Esophagus squamous epithelium (tissue), 5 donors: ENCODE data around the gene GBA2. TPM values are rescaled to one million over a fixed set of nuclear protein-coding genes. Genes with fewer than 3 reads are reported as not detected.

Experiments used
- DNase-seq: peaks from one replicate; lab custom pipeline; 2025; lab: John Stamatoyannopoulos, UW
- H3K27ac ChIP-seq, 4 donors: fragments of 200-600 bp; sonication (generic); one replicate each; pipeline ENCODE4 v1.5.1; 2016 to 2019; ENCODE audit warnings: mild to moderate bottlenecking in 1 of 4
- H3K27me3 ChIP-seq, 4 donors: fragments of 200-600 bp; sonication (generic); 1 replicate in 3 of 4; 2 replicates in 1 of 4; pipeline versions ENCODE4 v1.5.1 to v1.6.0; 2017 to 2021; ENCODE audit warnings: antibody characterized with exemption in 1 of 4
- H3K36me3 ChIP-seq, 3 donors: fragments of 200-600 bp; sonication (generic); one replicate each; pipeline ENCODE4 v1.5.1; 2016 to 2019
- H3K4me1 ChIP-seq, 3 donors: fragments of 200-600 bp; sonication (generic); one replicate each; pipeline ENCODE4 v1.5.1; 2017 to 2019
- H3K4me3 ChIP-seq, 4 donors: fragments of 200-600 bp; sonication (generic); 1 replicate in 3 of 4; 2 replicates in 1 of 4; pipeline ENCODE4 v1.5.1; 2016 to 2019; ENCODE audit warnings: mild to moderate bottlenecking in 2 of 4, moderate library complexity in 1 of 4
- H3K9me3 ChIP-seq, 3 donors: fragments of 200-600 bp; sonication (generic); one replicate each; pipeline ENCODE4 v1.5.1; 2016 to 2019
- CTCF ChIP-seq, 6 experiments: fragments of 450-650 bp in 4 of 6; fragments of 200-600 bp in 2 of 6; sonication (generic) in 2 of 6; IDR thresholded peaks; one replicate each; pipeline ENCODE4 v1.5.1; 2016 to 2019; ENCODE audit warnings: antibody characterized with exemption in 6 of 6, mild to moderate bottlenecking in 4 of 6, moderate library complexity in 4 of 6
- POLR2A ChIP-seq, 4 donors: fragments of 450-650 bp; IDR thresholded peaks; one replicate each; pipeline ENCODE4 v1.6.1; 2017; ENCODE audit warnings: antibody characterized with exemption in 4 of 4, mild to moderate bottlenecking in 4 of 4, moderate library complexity in 3 of 4
- WGBS, 2 donors: methylation state at CpG; one replicate each; pipeline ENCODE4 v1.1.5; 2018; 5-methylcytosine and 5-hydroxymethylcytosine counted together
- intact Hi-C: fragments of 100-400 bp; cut with DNase I; formaldehyde crosslinking; loops from one replicate; pipeline ENCODE4 v1.15.0; 2022
- total RNA-seq, 4 donors: library from RNA; depleted of rRNA; stranded (reverse); fragments of >200 nt; gene quantifications; one replicate each; pipeline ENCODE4 v1.1.0, GENCODE V29; 2016
- donor health status: DM: yes; HTN: yes; CAD: no.

Gene GBA2
- total RNA-seq, 4 donors from 2014 or later: 14.1 to 61.8 (median 42.0) TPM

GRCh38 chr9:35700031-35700430, 49.0 kb downstream of the GBA2 start:
- Histone ChIP-seq H3K27ac (peak overlapping the region in 3 of 4 donors; percentile 79 to 90 (median 87)), H3K9me3 (no peaks in the 10 kb centered on the region), H3K36me3 (peaks cover 68 to 93% (median 75%) of the 10 kb centered on the region in 3 donors), H3K4me3 (no peak overlapping the region), H3K27me3 (no peaks in the 10 kb centered on the region), H3K4me1 (peaks cover 0 to 23% (median 7%) of the 10 kb centered on the region in 3 donors)
- WGBS, 2 donors: 74 to 85% methylated on average over 6 to 11 of the region's 11 CpGs
- TF ChIP-seq CTCF (IDR thresholded peaks at IDR 0.05) (no peak), POLR2A (IDR thresholded peaks at IDR 0.05) (no peak)
- intact Hi-C loops: no loop called here
- no peak for DNase-seq

- TF ChIP-seq POLR2A (IDR thresholded peaks at IDR 0.05) (no peak), CTCF (IDR thresholded peaks at IDR 0.05) (no peak)
- intact Hi-C loops: no loop called here
- Histone ChIP-seq H3K4me3 (no peak overlapping the region), H3K4me1 (peaks cover 0 to 23% (median 7%) of the 10 kb centered on the region in 3 donors), H3K27ac (peak overlapping the region; percentile 63 to 90 (median 83)), H3K27me3 (no peaks in the 10 kb centered on the region), H3K9me3 (no peaks in the 10 kb centered on the region), H3K36me3 (peaks cover 53 to 75% (median 58%) of the 10 kb centered on the region in 3 donors)
- no peak for DNase-seq
- WGBS, 2 donors: 88% methylated on average over 3 of the region's 5 CpGs; no CpG with 5 or more reads in 1 of the 2 donors
Measured at GRCh38 chr9:35698231-35698630, 50.8 kb downstream of the GBA2 start.

GRCh38 chr9:35697486-35697885, 51.5 kb downstream of the GBA2 start:
- Histone ChIP-seq H3K36me3 (peaks cover 46 to 68% (median 50%) of the 10 kb centered on the region in 3 donors), H3K4me1 (peaks cover 0 to 23% (median 7%) of the 10 kb centered on the region in 3 donors), H3K9me3 (no peaks in the 10 kb centered on the region), H3K27me3 (no peaks in the 10 kb centered on the region), H3K4me3 (no peak overlapping the region), H3K27ac (peak overlapping the region; percentile 63 to 90 (median 83))
- DNase-seq: no peak
- intact Hi-C loops: no loop called here
- 65 to 72% methylated on average over 4 to 7 of the region's 14 CpGs for whole genome bisulfite sequencing, 2 donors
- TF ChIP-seq CTCF (IDR thresholded peaks at IDR 0.05): no peak
- no peak for TF ChIP-seq POLR2A (IDR thresholded peaks at IDR 0.05)

GRCh38 chr9:35696520-35697215, 52.4 kb downstream of the GBA2 start:
- TF ChIP-seq POLR2A (IDR thresholded peaks at IDR 0.05) (no peak), CTCF (IDR thresholded peaks at IDR 0.05) (peak; percentile 68 to 82 (median 78))
- intact Hi-C loops: no loop called here
- WGBS, 2 donors: 25 to 35% methylated on average over 7 to 9 of the region's 9 CpGs
- Histone ChIP-seq H3K36me3 (peaks cover 38 to 60% (median 42%) of the 10 kb centered on the region in 3 donors), H3K4me3 (no peak overlapping the region), H3K4me1 (peaks cover 0 to 23% (median 7%) of the 10 kb centered on the region in 3 donors), H3K9me3 (no peaks in the 10 kb centered on the region), H3K27ac (peak overlapping the region; percentile 63 to 90 (median 83)), H3K27me3 (no peaks in the 10 kb centered on the region)
- DNase-seq: no peak

GRCh38 chr9:35695943-35696401, 53.1 kb downstream of the GBA2 start:
- WGBS, 2 donors: 89 to 90% methylated on average over 2 to 3 of the region's 3 CpGs
- Histone ChIP-seq H3K9me3 (no peaks in the 10 kb centered on the region), H3K4me3 (no peak overlapping the region), H3K36me3 (peaks cover 35 to 53% (median 36%) of the 10 kb centered on the region in 3 donors), H3K27ac (peak overlapping the region; percentile 40 to 90 (median 83)), H3K27me3 (no peaks in the 10 kb centered on the region), H3K4me1 (peaks cover 0 to 29% (median 7%) of the 10 kb centered on the region in 3 donors)
- no peak for DNase-seq
- intact Hi-C loops: no loop called here
- TF ChIP-seq CTCF (IDR thresholded peaks at IDR 0.05): no peak
- no peak for TF ChIP-seq POLR2A (IDR thresholded peaks at IDR 0.05)
